OCI-LY7 (cell line): Measurements from ENCODE around the gene HEPACAM. TPM values are rescaled to one million over a fixed set of nuclear protein-coding genes. Genes with fewer than 3 reads are reported as not detected.

Experiments used
- BruUV-seq: library from RNA; stranded (reverse); fragments of 400-500 nt; replicated peaks from 2 replicates; lab custom pipeline; 2021; lab: Mats Ljungman, UMichigan
- CTCF ChIA-PET: fragments of 300-600 bp; sonication (Branson Sonifier 250); formaldehyde crosslinking; loops from one replicate; lab custom pipeline; 2022; ENCODE audit warnings: antibody characterized with exemption; ENCODE audit not compliant: unreplicated experiment; lab: Charles Lee
- POLR2A ChIA-PET: fragments of 300-600 bp; sonication (Branson Sonifier 250); formaldehyde crosslinking; loops from one replicate; lab custom pipeline; 2022; ENCODE audit warnings: antibody characterized with exemption; lab: Charles Lee
- DNase-seq: peaks from one replicate; pipeline ENCODE4 v3.0.0-alpha.2; 2015; ENCODE audit warnings: low spot score
- H2AFZ ChIP-seq: fragments of 200-600 bp; sonication (generic), shearing (Covaris generic); 2 replicates; pipeline ENCODE4 v1.6.1; 2014; ENCODE audit warnings: mild to moderate bottlenecking, antibody characterized with exemption, low read length, moderate library complexity
- H3K27ac ChIP-seq: fragments of 200-600 bp; sonication (generic); 2 replicates; pipeline ENCODE4 v1.5.1; 2014; ENCODE audit warnings: mixed run types, low read depth, mild to moderate bottlenecking, moderate library complexity, low read length, inconsistent platforms; ENCODE audit not compliant: poor library complexity, severe bottlenecking
- H3K36me3 ChIP-seq: fragments of 200-600 bp; sonication (generic); 2 replicates; pipeline ENCODE4 v1.6.1; 2014; ENCODE audit warnings: mild to moderate bottlenecking, antibody characterized with exemption, low read length, moderate library complexity, mixed read lengths; ENCODE audit not compliant: insufficient read depth
- H3K4me1 ChIP-seq: fragments of 200-600 bp; sonication (generic); 2 replicates; pipeline ENCODE4 v1.5.1; 2014; ENCODE audit warnings: mild to moderate bottlenecking, low read length; ENCODE audit not compliant: insufficient read depth, poor library complexity, severe bottlenecking
- H3K4me2 ChIP-seq: fragments of 200-600 bp; sonication (generic); 2 replicates; pipeline ENCODE4 v1.6.1; 2014; ENCODE audit warnings: mild to moderate bottlenecking, low read length
- H3K4me3 ChIP-seq: fragments of 200-600 bp; sonication (generic); 2 replicates; pipeline ENCODE4 v1.5.1; 2014; ENCODE audit warnings: mild to moderate bottlenecking, low read depth, low read length; ENCODE audit not compliant: poor library complexity, severe bottlenecking
- H3K79me2 ChIP-seq: fragments of 200-600 bp; sonication (generic); 2 replicates; pipeline ENCODE4 v1.6.1; 2016; ENCODE audit warnings: low read depth, mild to moderate bottlenecking, low read length, moderate library complexity, mixed read lengths; ENCODE audit not compliant: insufficient read depth
- H3K9me2 ChIP-seq: fragments of 200-600 bp; sonication (generic); 2 replicates; pipeline ENCODE4 v1.6.1; 2016; ENCODE audit warnings: mild to moderate bottlenecking, low read length, mixed read lengths; ENCODE audit not compliant: insufficient read depth
- H3K9me3 ChIP-seq: fragments of 200-600 bp; sonication (generic); 2 replicates; pipeline ENCODE4 v1.6.1; 2014; ENCODE audit warnings: mild to moderate bottlenecking, mixed run types, low read length, mixed read lengths
- H4K20me1 ChIP-seq: fragments of 200-600 bp; sonication (generic); 2 replicates; pipeline ENCODE4 v1.6.1; 2014; ENCODE audit warnings: mild to moderate bottlenecking, antibody characterized with exemption, low read length, moderate library complexity, mixed read lengths; ENCODE audit not compliant: insufficient read depth
- EZH2phosphoT487 ChIP-seq: fragments of 200-600 bp; sonication (generic); IDR thresholded peaks from 2 replicates; pipeline ENCODE4 v1.6.1; 2018; ENCODE audit warnings: low read depth, borderline replicate concordance, mild to moderate bottlenecking, mixed run types, antibody characterized with exemption, low read length, moderate library complexity, mixed read lengths
- intact Hi-C: fragments of 100-400 bp; cut with micrococcal nuclease; formaldehyde crosslinking; loops from one replicate; pipeline ENCODE4 v1.10.0; 2022; ENCODE audit not compliant: unreplicated experiment
- total RNA-seq, 2 experiments: library from RNA; depleted of rRNA in 1 of 2; stranded (reverse); fragments of >200 nt in 1 of 2; shearing (Covaris generic) in 1 of 2; gene quantifications; 2 replicates each; pipeline ENCODE4 v1.2.3, GENCODE V29; 2014 to 2022
- TF ChIP-seq, protein P1 (sequence below): fragments of 200-600 bp; sonication (generic); conservative IDR thresholded peaks from 2 replicates; pipeline ENCODE4 v1.5.1; 2014; ENCODE audit warnings: mild to moderate bottlenecking, antibody characterized with exemption, low read length, moderate library complexity, mixed read lengths

The HEPACAM gene
- total RNA-seq, 2 experiments from 2014 or later = not detected

- H3K4me1 ChIP-seq = no peaks in the 10 kb centered on the region
- no TSS peak for BruUV-seq
- H3K9me3 ChIP-seq = no peaks in the 10 kb centered on the region
- ChIA-PET CTCF (interaction anchor here (0.6 kb wide), 1 partner anchor 130 kb away, joined by 3 read pairs; no protein-coding TSS in a partner anchor), POLR2A (no interaction called here)
- intact Hi-C loops = no loop called here
- no peaks in the 10 kb centered on the region for H3K79me2 ChIP-seq
- no peaks in the 10 kb centered on the region for H4K20me1 ChIP-seq
- TF ChIP-seq, protein P1, sequence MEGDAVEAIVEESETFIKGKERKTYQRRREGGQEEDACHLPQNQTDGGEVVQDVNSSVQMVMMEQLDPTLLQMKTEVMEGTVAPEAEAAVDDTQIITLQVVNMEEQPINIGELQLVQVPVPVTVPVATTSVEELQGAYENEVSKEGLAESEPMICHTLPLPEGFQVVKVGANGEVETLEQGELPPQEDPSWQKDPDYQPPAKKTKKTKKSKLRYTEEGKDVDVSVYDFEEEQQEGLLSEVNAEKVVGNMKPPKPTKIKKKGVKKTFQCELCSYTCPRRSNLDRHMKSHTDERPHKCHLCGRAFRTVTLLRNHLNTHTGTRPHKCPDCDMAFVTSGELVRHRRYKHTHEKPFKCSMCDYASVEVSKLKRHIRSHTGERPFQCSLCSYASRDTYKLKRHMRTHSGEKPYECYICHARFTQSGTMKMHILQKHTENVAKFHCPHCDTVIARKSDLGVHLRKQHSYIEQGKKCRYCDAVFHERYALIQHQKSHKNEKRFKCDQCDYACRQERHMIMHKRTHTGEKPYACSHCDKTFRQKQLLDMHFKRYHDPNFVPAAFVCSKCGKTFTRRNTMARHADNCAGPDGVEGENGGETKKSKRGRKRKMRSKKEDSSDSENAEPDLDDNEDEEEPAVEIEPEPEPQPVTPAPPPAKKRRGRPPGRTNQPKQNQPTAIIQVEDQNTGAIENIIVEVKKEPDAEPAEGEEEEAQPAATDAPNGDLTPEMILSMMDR = peak; percentile 81
- TF ChIP-seq EZH2phosphoT487 = no peak
- peak; percentile 71 for DNase-seq
- H3K36me3 ChIP-seq = no peaks in the 10 kb centered on the region
- peak overlapping the region; percentile 65 for H3K4me2 ChIP-seq
- peak overlapping the region; percentile 57 for H3K4me3 ChIP-seq
- H3K27ac ChIP-seq = no peak overlapping the region
- no peaks in the 10 kb centered on the region for H3K9me2 ChIP-seq
- H2AFZ ChIP-seq = peak overlapping the region; percentile 46
Observed at GRCh38 chr11:124875943-124876817, 59.7 kb downstream of the HEPACAM start.

DNA sequence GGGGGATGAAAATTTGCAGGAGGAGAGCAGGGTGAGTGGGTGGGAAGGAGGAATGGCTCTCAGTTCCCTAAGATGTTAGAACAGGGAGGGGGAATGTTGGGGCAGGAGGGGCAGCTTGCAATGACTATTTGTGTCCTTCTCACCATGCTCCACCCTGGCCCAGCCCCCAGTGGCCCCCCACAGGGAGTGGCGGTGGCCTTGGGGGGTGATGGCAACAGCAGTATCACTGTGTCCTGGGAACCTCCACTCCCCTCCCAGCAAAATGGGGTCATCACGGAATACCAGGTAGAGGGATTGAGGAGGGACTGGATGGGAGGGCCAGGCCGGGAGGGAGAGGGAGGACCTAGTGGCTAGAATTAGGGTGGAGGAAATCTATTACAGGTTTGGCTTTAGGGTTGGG is 60.4 kb downstream of the HEPACAM start:
- no peak overlapping the region for H3K4me2 ChIP-seq
- no peak overlapping the region for H2AFZ ChIP-seq
- H3K9me2 ChIP-seq = no peaks in the 10 kb centered on the region
- H3K9me3 ChIP-seq = no peaks in the 10 kb centered on the region
- ChIA-PET CTCF (no interaction called here), POLR2A (no interaction called here)
- no peaks in the 10 kb centered on the region for H3K36me3 ChIP-seq
- H3K27ac ChIP-seq = no peak overlapping the region
- no peak for DNase-seq
- intact Hi-C loops = no loop called here
- H3K4me3 ChIP-seq = no peak overlapping the region
- no peaks in the 10 kb centered on the region for H4K20me1 ChIP-seq
- H3K79me2 ChIP-seq = no peaks in the 10 kb centered on the region
- BruUV-seq = no TSS peak
- no peaks in the 10 kb centered on the region for H3K4me1 ChIP-seq
- TF ChIP-seq, protein P1 = no peak
- TF ChIP-seq EZH2phosphoT487 = no peak
